Mesendoderm (in vitro differentiated cells): ENCODE results near the gene RYR3.

Source experiments
- DNase-seq: peaks from one replicate; pipeline ENCODE4 v3.0.0; 2013
- H2AK5ac ChIP-seq: 2 replicates; pipeline ENCODE4 v1.6.1; 2013; ENCODE audit warnings: low read length, inconsistent platforms
- H2BK120ac ChIP-seq: 2 replicates; pipeline ENCODE4 v1.6.1; 2013; ENCODE audit warnings: low read depth, mild to moderate bottlenecking, low read length, moderate library complexity, mixed read lengths
- H2BK15ac ChIP-seq: replicated peaks from 2 replicates; pipeline ENCODE4 v1.6.1; 2013; ENCODE audit warnings: low read depth, mild to moderate bottlenecking, moderate library complexity
- H2BK5ac ChIP-seq: 2 replicates; pipeline ENCODE4 v1.6.1; 2013; ENCODE audit warnings: low read length, inconsistent platforms
- H3K18ac ChIP-seq: 2 replicates; pipeline ENCODE4 v1.6.1; 2013; ENCODE audit warnings: mild to moderate bottlenecking, low read length, mixed read lengths
- H3K23ac ChIP-seq: one replicate; pipeline ENCODE4 v1.6.1; 2013; ENCODE audit warnings: low read length
- H3K27ac ChIP-seq: 2 replicates; pipeline ENCODE4 v1.5.1; 2013; ENCODE audit warnings: low read depth, mild to moderate bottlenecking, inconsistent platforms, low read length, moderate library complexity
- H3K27me3 ChIP-seq: 2 replicates; pipeline ENCODE4 v1.6.1; 2013; ENCODE audit warnings: low read length, control low read depth, mild to moderate bottlenecking, inconsistent platforms; ENCODE audit not compliant: insufficient read depth, poor library complexity
- H3K36me3 ChIP-seq: 2 replicates; pipeline ENCODE4 v1.6.1; 2013; ENCODE audit warnings: low read length, inconsistent platforms; ENCODE audit not compliant: control insufficient read depth, insufficient read depth
- H3K4ac ChIP-seq: one replicate; pipeline ENCODE4 v1.6.1; 2013; ENCODE audit warnings: low read depth, mild to moderate bottlenecking, low read length, moderate library complexity
- H3K4me1 ChIP-seq: 2 replicates; pipeline ENCODE4 v1.6.1; 2013; ENCODE audit warnings: low read depth, low read length, inconsistent platforms; ENCODE audit not compliant: control insufficient read depth
- H3K4me2 ChIP-seq: 2 replicates; pipeline ENCODE4 v1.6.1; 2013; ENCODE audit warnings: low read length
- H3K4me3 ChIP-seq: 2 replicates; pipeline ENCODE4 v1.5.1; 2013; ENCODE audit warnings: mild to moderate bottlenecking, low read length
- H3K56ac ChIP-seq: one replicate; pipeline ENCODE4 v1.6.1; 2013; ENCODE audit warnings: low read length
- H3K79me1 ChIP-seq: 2 replicates; pipeline ENCODE4 v1.6.1; 2013; ENCODE audit warnings: low read length, inconsistent platforms
- H3K79me2 ChIP-seq: 2 replicates; pipeline ENCODE4 v1.6.1; 2013; ENCODE audit warnings: mild to moderate bottlenecking, low read length; ENCODE audit not compliant: control insufficient read depth, insufficient read depth
- H3K9ac ChIP-seq: 2 replicates; pipeline ENCODE4 v1.6.1; 2013; ENCODE audit warnings: low read length, inconsistent platforms
- H4K5ac ChIP-seq: one replicate; pipeline ENCODE4 v1.6.1; 2013; ENCODE audit warnings: low read length
- H4K8ac ChIP-seq: one replicate; pipeline ENCODE4 v1.6.1; 2013; ENCODE audit warnings: low read depth, mild to moderate bottlenecking, control low read depth, low read length, moderate library complexity
- WGBS: extraction: QIAGEN DNeasy Blood & Tissue Kit; methylation state at CpG from one replicate; pipeline ENCODE4 v1.1.7; 2013; ENCODE audit warnings: low lambda C conversion rate, missing lambda C conversion rate; ENCODE audit not compliant: insufficient coverage; ENCODE audit errors: extremely low coverage; 5-methylcytosine and 5-hydroxymethylcytosine counted together

RYR3 gene

GRCh38 chr15:33639051-33639450 lies 328.3 kb downstream of the RYR3 start:
- DNase-seq: no peak
- no peaks in the 10 kb centered on the region for H3K27me3 ChIP-seq
- no CpG with 5 or more reads among the region's 4 CpGs for WGBS
- H3K23ac ChIP-seq: no peak overlapping the region
- H4K5ac ChIP-seq: no peak overlapping the region
- H3K4ac ChIP-seq: no peak overlapping the region
- H3K36me3 ChIP-seq: no peaks in the 10 kb centered on the region
- no peak overlapping the region for H2AK5ac ChIP-seq
- H3K79me2 ChIP-seq: no peaks in the 10 kb centered on the region
- no peak overlapping the region for H2BK15ac ChIP-seq
- H3K9ac ChIP-seq: no peak overlapping the region
- H3K79me1 ChIP-seq: no peaks in the 10 kb centered on the region
- no peak overlapping the region for H3K27ac ChIP-seq
- H3K18ac ChIP-seq: no peak overlapping the region
- H4K8ac ChIP-seq: no peak overlapping the region
- H3K56ac ChIP-seq: no peak overlapping the region
- H3K4me2 ChIP-seq: no peak overlapping the region
- no peaks in the 10 kb centered on the region for H3K4me1 ChIP-seq
- no peak overlapping the region for H2BK5ac ChIP-seq
- no peak overlapping the region for H2BK120ac ChIP-seq
- no peak overlapping the region for H3K4me3 ChIP-seq

- Histone ChIP-seq H3K56ac (no peak overlapping the region), H3K36me3 (no peaks in the 10 kb centered on the region), H3K23ac (no peak overlapping the region), H2BK15ac (no peak overlapping the region), H3K27ac (no peak overlapping the region), H3K4ac (no peak overlapping the region), H3K18ac (no peak overlapping the region), H3K79me1 (no peaks in the 10 kb centered on the region), H3K4me1 (no peaks in the 10 kb centered on the region), H2BK5ac (no peak overlapping the region), H3K4me3 (no peak overlapping the region), H3K4me2 (no peak overlapping the region), H4K8ac (no peak overlapping the region), H3K27me3 (no peaks in the 10 kb centered on the region), H3K9ac (no peak overlapping the region), H4K5ac (no peak overlapping the region), H2AK5ac (no peak overlapping the region), H3K79me2 (no peaks in the 10 kb centered on the region), H2BK120ac (no peak overlapping the region)
- WGBS: no CpG with 5 or more reads among the region's 4 CpGs
- DNase-seq: no peak
These were observed 328.7 kb downstream of the RYR3 start for GRCh38 chr15:33639456-33639855.

GRCh38 chr15:33639978-33640377 lies 329.2 kb downstream of the RYR3 start:
- Histone ChIP-seq H3K56ac (no peak overlapping the region), H4K5ac (no peak overlapping the region), H2BK15ac (no peak overlapping the region), H3K4me3 (no peak overlapping the region), H3K9ac (no peak overlapping the region), H3K27me3 (no peaks in the 10 kb centered on the region), H3K79me1 (no peaks in the 10 kb centered on the region), H4K8ac (no peak overlapping the region), H3K4ac (no peak overlapping the region), H3K4me1 (no peaks in the 10 kb centered on the region), H3K79me2 (no peaks in the 10 kb centered on the region), H2BK5ac (no peak overlapping the region), H3K18ac (no peak overlapping the region), H3K27ac (no peak overlapping the region), H3K4me2 (no peak overlapping the region), H2BK120ac (no peak overlapping the region), H3K23ac (no peak overlapping the region), H2AK5ac (no peak overlapping the region), H3K36me3 (no peaks in the 10 kb centered on the region)
- WGBS: no CpG with 5 or more reads among the region's 6 CpGs
- no peak for DNase-seq

- Histone ChIP-seq H3K4me1 (no peaks in the 10 kb centered on the region), H3K56ac (no peak overlapping the region), H2BK15ac (no peak overlapping the region), H3K79me1 (no peaks in the 10 kb centered on the region), H2AK5ac (no peak overlapping the region), H3K18ac (no peak overlapping the region), H3K4me2 (no peak overlapping the region), H2BK5ac (no peak overlapping the region), H2BK120ac (no peak overlapping the region), H3K4me3 (no peak overlapping the region), H3K27ac (no peak overlapping the region), H3K36me3 (no peaks in the 10 kb centered on the region), H3K23ac (no peak overlapping the region), H3K4ac (no peak overlapping the region), H3K79me2 (no peaks in the 10 kb centered on the region), H4K8ac (no peak overlapping the region), H3K9ac (no peak overlapping the region), H3K27me3 (no peaks in the 10 kb centered on the region), H4K5ac (no peak overlapping the region)
- no peak for DNase-seq
- WGBS: no CpG with 5 or more reads among the region's 4 CpGs
These were observed 330.3 kb downstream of the RYR3 start for GRCh38 chr15:33641069-33641468.

GRCh38 chr15:33644304-33644703 lies 333.5 kb downstream of the RYR3 start:
- Histone ChIP-seq H4K5ac (no peak overlapping the region), H3K36me3 (no peaks in the 10 kb centered on the region), H3K4me1 (no peaks in the 10 kb centered on the region), H3K23ac (no peak overlapping the region), H3K9ac (no peak overlapping the region), H3K4me3 (no peak overlapping the region), H3K4ac (no peak overlapping the region), H2BK5ac (no peak overlapping the region), H2BK15ac (no peak overlapping the region), H4K8ac (no peak overlapping the region), H3K4me2 (no peak overlapping the region), H3K56ac (no peak overlapping the region), H2AK5ac (no peak overlapping the region), H2BK120ac (no peak overlapping the region), H3K18ac (no peak overlapping the region), H3K79me2 (no peaks in the 10 kb centered on the region), H3K79me1 (no peaks in the 10 kb centered on the region), H3K27me3 (no peaks in the 10 kb centered on the region), H3K27ac (no peak overlapping the region)
- no peak for DNase-seq
- no CpG with 5 or more reads among the region's 9 CpGs for WGBS

GRCh38 chr15:33646744-33647143 lies 336.0 kb downstream of the RYR3 start:
- Histone ChIP-seq H3K23ac (no peak overlapping the region), H3K4me2 (no peak overlapping the region), H3K4ac (no peak overlapping the region), H3K18ac (no peak overlapping the region), H3K4me1 (no peaks in the 10 kb centered on the region), H3K36me3 (no peaks in the 10 kb centered on the region), H4K5ac (no peak overlapping the region), H3K79me2 (no peaks in the 10 kb centered on the region), H2BK120ac (no peak overlapping the region), H2AK5ac (no peak overlapping the region), H3K9ac (no peak overlapping the region), H3K27me3 (no peaks in the 10 kb centered on the region), H3K4me3 (no peak overlapping the region), H2BK15ac (no peak overlapping the region), H2BK5ac (no peak overlapping the region), H3K79me1 (no peaks in the 10 kb centered on the region), H3K27ac (no peak overlapping the region), H3K56ac (no peak overlapping the region), H4K8ac (no peak overlapping the region)
- DNase-seq: no peak
- no CpG with 5 or more reads among the region's 1 CpG for WGBS
